ENCODE data around the gene LHX1. TPM values are rescaled to one million over a fixed set of nuclear protein-coding genes. Genes with fewer than 3 reads are reported as not detected.

LHX1 gene
- under 1 TPM in 1 of 2 experiments, not detected in 1; 0.66 TPM for total RNA-seq

GRCh38 chr17:36937001-36937958, at the start of gene LHX1:
Gene LHX1, plus strand, starts transcription at chr17:36937475. Its CDS starts 723 bp downstream, at chr17:36938198.
- Mint-ChIP-seq H3K27me3 (peaks cover 92% of the 10 kb centered on the region), H3K9me3 (ENCODE audit: low read depth) (no peaks in the 10 kb centered on the region), H3K4me3 (peak within 1 kb of the TSS; percentile 58), H3K4me1 (peaks cover 45% of the 10 kb centered on the region), H3K27ac (peak within 1 kb of the TSS; percentile 68), H3K36me3 (peaks cover 5% of the 10 kb centered on the region)
- CTCF ChIA-PET = interaction anchor here (1.0 to 1.2 kb wide), 2 partner anchors 12 to 111 kb away, joined by 3 read pairs; no protein-coding TSS in a partner anchor
- DNase-seq (no peak), ATAC-seq (no peak)

GRCh38 chr17:36888236-36888951, 48.9 kb upstream of the LHX1 start:
- ATAC-seq (no peak), DNase-seq (no peak)
- Mint-ChIP-seq H3K27me3 (peaks cover 23% of the 10 kb centered on the region), H3K36me3 (no peaks in the 10 kb centered on the region), H3K4me3 (no peak overlapping the region), H3K27ac (no peak overlapping the region), H3K9me3 (ENCODE audit: low read depth) (no peaks in the 10 kb centered on the region), H3K4me1 (no peaks in the 10 kb centered on the region)
- CTCF ChIA-PET = no interaction called here

- Mint-ChIP-seq H3K27ac (no peak overlapping the region), H3K4me1 (no peaks in the 10 kb centered on the region), H3K9me3 (ENCODE audit: low read depth) (no peaks in the 10 kb centered on the region), H3K4me3 (no peak overlapping the region), H3K27me3 (peaks cover 20% of the 10 kb centered on the region), H3K36me3 (no peaks in the 10 kb centered on the region)
- CTCF ChIA-PET = no interaction called here
- no peak for DNase-seq
- ATAC-seq = no peak
Measured at GRCh38 chr17:36889770-36890349, 47.4 kb upstream of the LHX1 start.

GRCh38 chr17:36890398-36891168, 46.7 kb upstream of the LHX1 start:
- H3K27me3 Mint-ChIP-seq = peaks cover 19% of the 10 kb centered on the region
- H3K4me1 Mint-ChIP-seq = no peaks in the 10 kb centered on the region
- no peak overlapping the region for H3K4me3 Mint-ChIP-seq
- H3K36me3 Mint-ChIP-seq = no peaks in the 10 kb centered on the region
- ATAC-seq (no peak), DNase-seq (no peak)
- CTCF ChIA-PET = no interaction called here
- no peaks in the 10 kb centered on the region for H3K9me3 Mint-ChIP-seq (ENCODE audit: low read depth)
- no peak overlapping the region for H3K27ac Mint-ChIP-seq

- DNase-seq (no peak), ATAC-seq (no peak)
- H3K4me1 Mint-ChIP-seq = no peaks in the 10 kb centered on the region
- no peak overlapping the region for H3K4me3 Mint-ChIP-seq
- H3K9me3 Mint-ChIP-seq (ENCODE audit: low read depth) = no peaks in the 10 kb centered on the region
- H3K27me3 Mint-ChIP-seq = peaks cover 23% of the 10 kb centered on the region
- H3K27ac Mint-ChIP-seq = no peak overlapping the region
- H3K36me3 Mint-ChIP-seq = no peaks in the 10 kb centered on the region
- CTCF ChIA-PET = no interaction called here
Measured at GRCh38 chr17:36892112-36892838, 45.0 kb upstream of the LHX1 start.

- no peak for ATAC-seq
- Mint-ChIP-seq H3K9me3 (ENCODE audit: low read depth) (no peaks in the 10 kb centered on the region), H3K4me1 (no peaks in the 10 kb centered on the region), H3K27me3 (peaks cover 24% of the 10 kb centered on the region), H3K36me3 (no peaks in the 10 kb centered on the region), H3K27ac (no peak overlapping the region), H3K4me3 (no peak overlapping the region)
- DNase-seq = no peak
- CTCF ChIA-PET = no interaction called here
Measured at GRCh38 chr17:36894177-36894576, 43.1 kb upstream of the LHX1 start.

- H3K4me1 Mint-ChIP-seq = no peaks in the 10 kb centered on the region
- H3K27me3 Mint-ChIP-seq = peaks cover 20% of the 10 kb centered on the region
- CTCF ChIA-PET = no interaction called here
- H3K4me3 Mint-ChIP-seq = no peak overlapping the region
- no peak for DNase-seq
- no peaks in the 10 kb centered on the region for H3K36me3 Mint-ChIP-seq
- H3K9me3 Mint-ChIP-seq (ENCODE audit: low read depth) = no peaks in the 10 kb centered on the region
- H3K27ac Mint-ChIP-seq = no peak overlapping the region
- ATAC-seq = no peak
Measured at GRCh38 chr17:36894925-36895324, 42.4 kb upstream of the LHX1 start.

- DNase-seq (no peak), ATAC-seq (no peak)
- Mint-ChIP-seq H3K4me3 (no peak overlapping the region), H3K9me3 (ENCODE audit: low read depth) (no peaks in the 10 kb centered on the region), H3K27me3 (peaks cover 32% of the 10 kb centered on the region), H3K27ac (no peak overlapping the region), H3K4me1 (no peaks in the 10 kb centered on the region), H3K36me3 (no peaks in the 10 kb centered on the region)
- CTCF ChIA-PET = no interaction called here
Measured at GRCh38 chr17:36899250-36900159, 37.8 kb upstream of the LHX1 start.

GRCh38 chr17:36900160-36900512, 37.1 kb upstream of the LHX1 start:
- CTCF ChIA-PET = no interaction called here
- Mint-ChIP-seq H3K4me3 (no peak overlapping the region), H3K4me1 (no peaks in the 10 kb centered on the region), H3K9me3 (ENCODE audit: low read depth) (no peaks in the 10 kb centered on the region), H3K27me3 (peaks cover 34% of the 10 kb centered on the region), H3K36me3 (no peaks in the 10 kb centered on the region), H3K27ac (no peak overlapping the region)
- DNase-seq = no peak
- ATAC-seq = no peak

GRCh38 chr17:36901506-36901905, 35.8 kb upstream of the LHX1 start:
- DNase-seq (no peak), ATAC-seq (no peak)
- CTCF ChIA-PET = no interaction called here
- no peaks in the 10 kb centered on the region for H3K36me3 Mint-ChIP-seq
- no peaks in the 10 kb centered on the region for H3K4me1 Mint-ChIP-seq
- H3K4me3 Mint-ChIP-seq = no peak overlapping the region
- no peaks in the 10 kb centered on the region for H3K9me3 Mint-ChIP-seq (ENCODE audit: low read depth)
- peaks cover 29% of the 10 kb centered on the region for H3K27me3 Mint-ChIP-seq
- no peak overlapping the region for H3K27ac Mint-ChIP-seq

GRCh38 chr17:36907407-36907806, 29.9 kb upstream of the LHX1 start:
- CTCF ChIA-PET = interaction anchor here (0.5 kb wide), 1 partner anchor 30 kb away, joined by 3 read pairs; no protein-coding TSS in a partner anchor
- ATAC-seq = no peak
- H3K4me1 Mint-ChIP-seq = no peaks in the 10 kb centered on the region
- peaks cover 42% of the 10 kb centered on the region for H3K27me3 Mint-ChIP-seq
- DNase-seq = no peak
- H3K27ac Mint-ChIP-seq = no peak overlapping the region
- no peak overlapping the region for H3K4me3 Mint-ChIP-seq
- H3K36me3 Mint-ChIP-seq = no peaks in the 10 kb centered on the region
- no peaks in the 10 kb centered on the region for H3K9me3 Mint-ChIP-seq (ENCODE audit: low read depth)

- DNase-seq (no peak), ATAC-seq (no peak)
- H3K27me3 Mint-ChIP-seq = peaks cover 30% of the 10 kb centered on the region
- no peaks in the 10 kb centered on the region for H3K4me1 Mint-ChIP-seq
- H3K4me3 Mint-ChIP-seq = no peak overlapping the region
- no peaks in the 10 kb centered on the region for H3K36me3 Mint-ChIP-seq
- no peaks in the 10 kb centered on the region for H3K9me3 Mint-ChIP-seq (ENCODE audit: low read depth)
- no peak overlapping the region for H3K27ac Mint-ChIP-seq
- CTCF ChIA-PET = no interaction called here
Measured at GRCh38 chr17:36910513-36910912, 26.8 kb upstream of the LHX1 start.
